GM18951 (cell line): ENCODE results near the gene ASAH2.

Experiments used
- POLR2A ChIP-seq: IDR thresholded peaks from 4 replicates; pipeline ENCODE4 v1.6.1; 2011; ENCODE audit warnings: mild to moderate bottlenecking; ENCODE audit not compliant: insufficient read length, insufficient read depth; ENCODE audit errors: extremely low read depth
- in situ Hi-C: fragments of 300-500 bp; cut with MboI; formaldehyde crosslinking; loops from one replicate; pipeline ENCODE4 v1.12.0; 2022; ENCODE audit warnings: low sequenced_read_pairs, mixed read lengths, inconsistent platforms; ENCODE audit not compliant: unreplicated experiment

Gene ASAH2

DNA sequence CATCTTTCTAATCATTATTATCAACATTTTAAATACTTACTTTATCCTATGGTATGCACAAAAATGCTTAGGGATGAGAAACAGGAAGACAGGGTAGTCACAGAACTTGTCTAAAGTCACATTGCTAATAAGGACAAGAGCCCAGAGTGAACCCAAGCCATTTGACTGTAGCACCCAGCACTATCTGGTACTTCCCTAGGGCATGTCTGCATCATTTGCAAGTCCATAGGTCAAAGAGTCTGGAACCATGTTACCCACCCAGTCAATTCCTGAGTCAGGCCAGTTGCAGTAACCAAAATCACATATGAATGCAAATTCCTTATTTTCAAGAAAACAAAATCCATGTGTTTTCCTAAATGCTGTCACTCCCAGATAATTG, 19.1 kb downstream of the ASAH2 start:
- TF ChIP-seq POLR2A, result no peak
- in situ Hi-C loops, result no loop called here

DNA sequence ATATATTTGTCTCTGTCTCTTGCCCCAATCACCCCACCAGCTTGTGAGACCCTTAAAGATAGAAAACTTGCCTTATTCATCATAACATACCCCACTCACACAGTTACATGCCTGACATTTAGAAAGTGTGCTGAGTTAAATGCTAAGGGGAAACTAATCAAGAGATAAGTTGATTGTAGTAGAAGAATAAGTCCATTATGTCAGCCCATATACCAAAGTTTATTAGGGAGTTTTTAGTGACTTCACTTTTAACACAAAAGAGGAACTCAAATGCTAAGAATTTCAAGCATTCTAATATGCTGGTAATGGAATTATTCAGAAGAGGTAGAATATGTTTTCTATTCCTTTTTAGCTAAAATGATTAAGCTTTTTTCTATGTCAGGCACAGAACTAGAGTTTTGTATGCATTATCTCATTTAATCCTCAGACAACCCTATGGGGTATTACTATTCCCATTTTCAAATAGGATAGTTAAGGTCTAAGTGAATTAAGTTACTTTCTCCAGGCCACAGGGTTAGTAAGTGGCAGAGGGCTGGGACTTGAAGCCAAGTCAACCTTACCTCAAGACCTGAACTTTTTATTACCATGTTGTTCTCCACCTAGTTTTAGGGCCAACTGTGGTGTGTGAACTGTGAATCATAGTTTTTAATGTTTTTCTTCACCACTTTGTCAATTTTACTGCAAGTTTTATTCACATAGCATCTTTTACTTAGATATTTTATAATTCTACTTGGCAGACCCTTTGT, 19.6 kb downstream of the ASAH2 start:
- in situ Hi-C loops, result no loop called here
- TF ChIP-seq POLR2A, result no peak

DNA sequence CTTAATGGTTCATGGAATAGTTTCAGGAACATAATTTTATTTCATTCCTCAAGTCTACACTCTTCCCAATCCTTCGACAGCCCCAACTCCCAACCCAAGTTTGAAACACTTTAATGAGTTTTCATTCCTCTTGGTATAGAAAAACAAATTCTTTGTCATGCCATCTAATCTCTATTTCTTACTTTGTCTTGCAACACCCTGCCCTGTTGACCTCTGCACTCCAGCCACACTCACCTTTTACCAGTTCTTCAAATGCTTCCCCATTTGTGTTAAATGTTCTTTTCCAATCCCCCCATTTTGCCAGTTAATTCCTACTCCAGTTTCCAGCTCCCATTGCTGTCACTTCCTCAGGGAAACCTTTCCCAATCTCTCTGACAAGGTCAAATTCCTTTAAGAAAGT, 21.9 kb downstream of the ASAH2 start:
- in situ Hi-C loops, result no loop called here
- no peak for TF ChIP-seq POLR2A

DNA sequence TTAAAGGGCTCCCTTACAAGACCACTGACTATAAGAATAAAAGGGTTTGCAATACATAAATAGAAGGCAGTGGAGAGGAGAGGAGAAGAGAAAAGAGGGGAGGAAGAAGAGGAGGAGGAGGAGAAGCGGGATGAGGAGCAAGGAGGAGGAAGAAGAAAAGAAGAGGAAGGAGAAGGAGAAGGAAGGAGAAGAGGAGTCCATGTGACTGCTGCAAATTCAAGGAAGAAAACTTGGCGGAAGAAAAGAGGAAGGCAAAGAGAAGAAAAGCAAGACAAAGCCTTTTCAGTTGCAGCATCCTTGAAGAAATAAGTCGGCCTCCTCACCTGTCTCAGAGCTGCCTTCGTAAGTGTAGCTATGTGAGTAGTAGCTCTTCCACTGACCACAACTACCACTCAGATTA, 22.6 kb downstream of the ASAH2 start:
- no peak for TF ChIP-seq POLR2A
- in situ Hi-C loops, result no loop called here

GRCh38 chr10:50226610-50227009, 24.7 kb downstream of the ASAH2 start:
- TF ChIP-seq POLR2A, result no peak

DNA sequence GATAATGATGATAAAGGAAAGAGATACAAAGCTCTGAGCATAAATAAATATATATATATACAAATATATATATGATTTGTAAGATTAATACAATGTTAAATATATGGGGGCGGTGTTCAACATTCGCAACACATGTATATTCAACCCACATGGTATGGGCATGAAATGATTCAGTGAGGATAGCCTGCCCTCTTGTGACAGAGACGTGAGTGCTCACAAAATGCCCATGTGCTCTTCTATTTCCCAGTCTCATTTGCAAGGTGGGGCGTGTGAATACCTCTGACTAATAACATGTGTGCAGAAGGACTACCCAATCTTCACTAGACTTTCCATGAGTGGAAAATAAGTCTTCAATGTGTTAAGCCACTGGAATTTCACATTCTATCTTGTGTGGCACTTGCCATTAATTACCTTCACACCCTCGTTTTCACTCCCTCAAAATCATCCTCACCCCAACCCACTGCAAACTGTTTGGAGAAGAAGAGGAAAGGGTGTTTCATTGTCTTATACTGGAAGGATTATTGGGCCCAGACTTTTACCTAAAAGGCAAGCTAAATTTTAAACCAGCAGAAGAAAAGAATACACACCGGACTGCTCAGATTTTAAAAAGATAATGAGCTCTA, 26.9 kb downstream of the ASAH2 start:
- TF ChIP-seq POLR2A, result no peak
- in situ Hi-C loops, result loop anchor here (25.0 kb wide), 1 partner anchor 637 kb away; no protein-coding TSS in a partner anchor

More at GRCh38 chr10:50226610-50227009, 24.7 kb downstream of the ASAH2 start:
- in situ Hi-C loops, result no loop called here

DNA sequence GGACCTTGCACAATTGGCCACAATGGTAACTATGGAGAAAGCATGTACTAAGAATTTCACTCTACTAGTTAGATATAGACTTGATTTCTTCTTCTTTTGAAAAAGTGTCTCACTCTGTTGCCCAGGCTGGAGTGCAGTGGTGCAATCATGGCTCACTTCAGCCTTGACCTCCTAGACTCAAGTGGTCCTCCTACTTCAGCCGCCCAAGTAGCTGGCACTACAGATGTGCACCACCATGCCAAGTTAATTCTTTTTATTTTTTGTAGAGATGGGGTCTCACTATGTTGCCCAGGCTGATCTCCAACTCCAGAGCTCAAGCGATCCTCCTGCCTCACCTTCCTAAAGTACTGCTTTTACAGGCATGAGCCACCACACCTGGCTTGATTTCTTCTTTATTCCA, 29.1 kb downstream of the ASAH2 start:
- TF ChIP-seq POLR2A, result no peak
- in situ Hi-C loops, result loop anchor here (25.0 kb wide), 1 partner anchor 635 kb away; no protein-coding TSS in a partner anchor

DNA sequence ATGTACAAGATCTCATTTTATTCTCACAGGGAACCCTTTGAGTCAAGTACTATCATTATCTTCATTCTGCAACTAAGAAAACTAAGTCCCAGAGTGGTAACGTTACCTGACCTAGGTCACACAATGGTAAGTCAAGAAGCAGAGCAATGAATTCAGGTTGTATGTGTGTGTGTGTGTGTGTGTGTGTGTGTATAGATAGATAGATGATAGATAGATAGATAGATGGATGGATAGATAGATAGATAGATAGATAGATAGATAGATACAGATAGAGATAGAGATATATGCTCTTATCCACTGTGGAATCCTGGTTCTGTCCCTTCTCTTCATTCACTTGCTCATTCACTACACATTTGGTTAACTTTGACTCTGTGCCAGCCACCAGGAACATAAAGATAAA, 29.8 kb downstream of the ASAH2 start:
- in situ Hi-C loops, result loop anchor here (25.0 kb wide), 1 partner anchor 634 kb away; no protein-coding TSS in a partner anchor
- no peak for TF ChIP-seq POLR2A

- in situ Hi-C loops, result loop anchor here (25.0 kb wide), 1 partner anchor 632 kb away; no protein-coding TSS in a partner anchor
- no peak for TF ChIP-seq POLR2A
Observed at GRCh38 chr10:50219646-50220045, 31.7 kb downstream of the ASAH2 start.

DNA sequence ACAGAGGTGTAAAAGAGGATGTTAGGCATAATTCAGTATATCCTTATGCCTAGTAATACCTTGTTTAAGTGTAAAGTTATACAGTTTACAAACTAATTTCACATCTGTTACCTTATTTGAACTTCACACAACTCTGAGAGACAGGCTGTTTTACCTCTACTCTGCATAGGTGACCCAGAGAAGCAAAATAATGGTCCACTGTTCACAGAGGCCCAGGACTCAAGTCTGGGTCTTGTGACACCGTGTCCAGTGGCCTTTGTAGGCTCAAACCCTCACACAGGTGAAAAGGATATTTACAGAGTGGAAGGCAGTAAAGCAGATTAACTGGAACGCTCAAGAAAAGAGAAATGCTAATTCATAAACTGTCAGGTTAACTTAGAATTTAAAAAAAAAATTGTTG, 32.1 kb downstream of the ASAH2 start:
- in situ Hi-C loops, result loop anchor here (25.0 kb wide), 1 partner anchor 632 kb away; no protein-coding TSS in a partner anchor
- no peak for TF ChIP-seq POLR2A

GRCh38 chr10:50216894-50217293, 34.4 kb downstream of the ASAH2 start:
- in situ Hi-C loops, result loop anchor here (25.0 kb wide), 1 partner anchor 630 kb away; no protein-coding TSS in a partner anchor
- no peak for TF ChIP-seq POLR2A

DNA sequence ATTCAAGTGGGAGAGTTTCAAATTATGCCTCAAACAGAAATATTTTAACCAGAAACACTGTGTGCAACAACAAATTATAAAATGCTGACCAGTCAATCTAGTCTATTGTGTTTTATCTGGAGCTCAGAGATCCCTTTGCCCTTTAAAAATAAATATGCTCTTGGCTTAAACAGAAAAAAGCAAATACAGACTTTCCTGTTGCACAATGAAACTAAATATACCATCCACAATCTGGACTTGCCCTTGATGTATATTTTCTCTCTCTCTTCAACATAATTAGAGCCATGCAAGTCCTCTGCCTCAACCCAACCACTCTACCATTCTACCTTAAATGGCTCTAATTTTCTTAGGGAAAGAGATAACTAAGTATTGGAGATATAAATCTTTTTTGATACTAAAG, 34.9 kb downstream of the ASAH2 start:
- no peak for TF ChIP-seq POLR2A
- in situ Hi-C loops, result loop anchor here (25.0 kb wide), 1 partner anchor 629 kb away; no protein-coding TSS in a partner anchor

- in situ Hi-C loops, result loop anchor here (25.0 kb wide), 1 partner anchor 624 kb away; no protein-coding TSS in a partner anchor
- no peak for TF ChIP-seq POLR2A
Observed at GRCh38 chr10:50211670-50212069, 39.6 kb downstream of the ASAH2 start.

GRCh38 chr10:50210876-50211275, 40.4 kb downstream of the ASAH2 start:
- TF ChIP-seq POLR2A, result no peak
- in situ Hi-C loops, result loop anchor here (25.0 kb wide), 1 partner anchor 624 kb away; no protein-coding TSS in a partner anchor
